HUES6 (cell line): Measurements from ENCODE around the gene PRKCA.
"Not testable (repeated sequence)": the region's sequence is repeated elsewhere in the genome, so short reads cannot be mapped to it uniquely, and the experiment has no call there.

ENCODE experiments used
- H3K27ac ChIP-seq: 2 replicates; pipeline ENCODE4 v1.7.0; 2013; ENCODE audit warnings: low read depth, mild to moderate bottlenecking, low read length, inconsistent platforms
- H3K27me3 ChIP-seq: 2 replicates; pipeline ENCODE4 v1.6.1; 2013; ENCODE audit warnings: low read length; ENCODE audit not compliant: control insufficient read depth, insufficient read depth
- H3K36me3 ChIP-seq: 2 replicates; pipeline ENCODE4 v1.6.1; 2013; ENCODE audit warnings: low read length; ENCODE audit not compliant: control insufficient read depth, insufficient read depth
- H3K4me1 ChIP-seq: 2 replicates; pipeline ENCODE4 v1.6.1; 2013; ENCODE audit warnings: low read length; ENCODE audit not compliant: control insufficient read depth, insufficient read depth
- H3K4me3 ChIP-seq: 2 replicates; pipeline ENCODE4 v1.5.1; 2013; ENCODE audit warnings: low read depth, low read length
- H3K9ac ChIP-seq: one replicate; pipeline ENCODE4 v1.6.1; 2013; ENCODE audit warnings: mild to moderate bottlenecking, low read length
- H3K9me3 ChIP-seq: 2 replicates; pipeline ENCODE4 v1.6.1; 2013; ENCODE audit warnings: low read depth, low read length; ENCODE audit not compliant: control insufficient read depth, insufficient read depth

The PRKCA gene

GRCh38 chr17:66446419-66446818 lies 144.0 kb downstream of the PRKCA start:
- H3K9ac ChIP-seq, result no peak overlapping the region
- peaks cover 29% of the 10 kb centered on the region for H3K4me1 ChIP-seq
- H3K36me3 ChIP-seq, result no peaks in the 10 kb centered on the region
- no peak overlapping the region for H3K4me3 ChIP-seq
- no peak overlapping the region for H3K27ac ChIP-seq
- H3K9me3 ChIP-seq, result no peaks in the 10 kb centered on the region
- H3K27me3 ChIP-seq, result no peaks in the 10 kb centered on the region

- Histone ChIP-seq H3K27ac (no peak overlapping the region), H3K9ac (no peak overlapping the region), H3K9me3 (no peaks in the 10 kb centered on the region), H3K4me1 (peaks cover 32% of the 10 kb centered on the region), H3K4me3 (no peak overlapping the region), H3K27me3 (no peaks in the 10 kb centered on the region), H3K36me3 (no peaks in the 10 kb centered on the region)
These were observed 144.7 kb downstream of the PRKCA start for GRCh38 chr17:66447159-66447558.

DNA sequence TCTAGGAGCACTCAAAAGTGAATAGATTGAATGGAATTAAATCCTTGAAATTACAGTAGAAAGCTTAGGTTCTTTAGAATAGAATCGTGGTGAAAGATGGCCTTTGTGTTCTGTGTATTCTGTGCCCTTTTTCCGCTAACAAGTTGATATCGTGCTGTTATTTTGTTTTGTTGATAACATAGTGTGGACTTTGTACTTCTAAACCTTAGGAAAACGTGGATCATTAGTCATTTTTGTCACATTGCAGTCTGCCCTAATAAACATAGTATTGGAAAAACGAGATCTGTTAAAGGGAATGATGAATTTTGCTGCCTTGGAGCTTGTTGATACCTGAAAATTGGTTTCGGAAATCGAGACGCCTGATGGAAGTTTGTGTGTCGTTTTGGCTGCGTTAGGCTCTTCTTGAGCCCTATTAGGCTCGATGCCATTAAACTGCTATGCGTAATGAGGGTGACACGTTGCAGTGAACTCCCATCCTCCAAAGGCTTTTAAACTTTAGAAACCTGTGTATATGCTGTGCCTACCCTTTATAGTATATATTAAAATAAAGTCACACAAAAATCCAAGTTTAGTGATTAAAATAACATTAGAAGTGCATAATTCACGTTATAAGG lies 145.7 kb downstream of the PRKCA start:
- peaks cover 32% of the 10 kb centered on the region for H3K4me1 ChIP-seq
- no peak overlapping the region for H3K27ac ChIP-seq
- H3K9ac ChIP-seq, result no peak overlapping the region
- no peaks in the 10 kb centered on the region for H3K9me3 ChIP-seq
- H3K4me3 ChIP-seq, result no peak overlapping the region
- no peaks in the 10 kb centered on the region for H3K27me3 ChIP-seq
- H3K36me3 ChIP-seq, result no peaks in the 10 kb centered on the region

- no peak overlapping the region for H3K4me3 ChIP-seq
- H3K4me1 ChIP-seq, result peaks cover 32% of the 10 kb centered on the region
- no peak overlapping the region for H3K9ac ChIP-seq
- H3K27me3 ChIP-seq, result no peaks in the 10 kb centered on the region
- no peaks in the 10 kb centered on the region for H3K36me3 ChIP-seq
- peak overlapping the region; percentile 5; the same call in 1 of the 2 replicates for H3K27ac ChIP-seq
- H3K9me3 ChIP-seq, result no peaks in the 10 kb centered on the region
These were observed 147.1 kb downstream of the PRKCA start for GRCh38 chr17:66449418-66449977.

DNA sequence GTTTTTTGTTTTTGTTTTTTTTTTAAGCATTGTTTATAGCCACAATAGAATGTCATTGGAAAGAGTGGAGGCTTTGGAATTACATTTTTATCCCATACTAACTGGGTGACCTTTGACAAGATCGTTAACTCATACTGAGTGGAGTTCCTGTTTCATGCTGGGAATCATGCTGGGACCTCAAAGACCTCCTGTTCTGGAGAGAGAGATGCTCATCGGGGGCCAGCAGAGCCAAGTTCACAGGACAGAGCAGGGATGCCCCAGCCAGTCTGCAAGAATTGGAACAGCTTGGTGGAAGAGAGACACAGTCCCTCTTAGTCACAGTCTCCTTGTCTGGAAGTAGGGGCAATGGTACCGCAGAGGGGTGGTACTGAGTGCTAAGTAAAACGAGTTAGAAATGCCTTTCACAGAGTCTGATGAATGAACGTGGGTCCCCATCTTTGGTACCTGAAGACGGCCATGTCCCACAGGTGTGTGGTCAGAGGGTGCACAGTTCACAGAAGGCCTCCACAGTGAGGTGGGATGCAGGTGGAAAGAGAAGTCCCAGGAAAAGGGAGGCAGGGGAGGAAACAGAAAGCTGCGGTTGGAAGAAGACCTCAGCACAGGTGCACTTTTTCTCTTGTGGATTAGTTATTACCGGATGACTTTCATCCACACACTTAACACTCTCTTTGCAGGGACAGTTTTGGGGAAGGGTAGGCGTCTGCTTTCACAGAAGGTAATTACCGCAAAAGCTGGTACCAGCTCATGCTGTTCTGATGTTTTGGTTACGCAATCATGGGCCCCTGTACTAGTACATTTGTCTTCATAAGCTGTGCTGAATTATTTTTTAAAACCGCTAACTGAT lies 147.8 kb downstream of the PRKCA start:
- Histone ChIP-seq H3K4me3 (no peak overlapping the region), H3K9ac (no peak overlapping the region), H3K27ac (no peak overlapping the region)

DNA sequence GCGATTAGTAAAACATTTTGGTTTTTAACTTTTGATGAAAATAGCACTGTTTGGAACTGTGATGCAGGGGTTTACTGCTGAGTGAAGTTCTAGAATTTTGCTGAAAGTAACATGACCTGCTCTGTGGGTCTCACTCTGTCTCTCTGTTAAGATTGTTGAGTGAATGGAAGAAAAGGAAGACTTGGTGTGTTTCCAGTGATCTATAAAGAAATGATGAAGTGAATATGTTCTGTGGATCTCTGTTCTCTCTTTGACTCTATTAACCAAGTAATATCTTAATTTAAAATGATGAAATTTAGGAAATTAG lies 148.4 kb downstream of the PRKCA start:
- no peak overlapping the region for H3K4me3 ChIP-seq
- no peaks in the 10 kb centered on the region for H3K36me3 ChIP-seq
- H3K9ac ChIP-seq, result no peak overlapping the region
- no peaks in the 10 kb centered on the region for H3K9me3 ChIP-seq
- H3K4me1 ChIP-seq, result peaks cover 32% of the 10 kb centered on the region
- no peak overlapping the region for H3K27ac ChIP-seq
- H3K27me3 ChIP-seq, result no peaks in the 10 kb centered on the region

More for the DNA sequence above, 147.8 kb downstream of the PRKCA start:
- Histone ChIP-seq H3K9me3 (no peaks in the 10 kb centered on the region), H3K4me1 (peaks cover 32% of the 10 kb centered on the region), H3K36me3 (no peaks in the 10 kb centered on the region), H3K27me3 (no peaks in the 10 kb centered on the region)

GRCh38 chr17:66451188-66452149 lies 149.1 kb downstream of the PRKCA start:
- H3K9me3 ChIP-seq, result no peaks in the 10 kb centered on the region
- H3K27ac ChIP-seq, result no peak overlapping the region
- no peaks in the 10 kb centered on the region for H3K27me3 ChIP-seq
- no peak overlapping the region for H3K9ac ChIP-seq
- H3K36me3 ChIP-seq, result no peaks in the 10 kb centered on the region
- H3K4me1 ChIP-seq, result peaks cover 32% of the 10 kb centered on the region
- no peak overlapping the region for H3K4me3 ChIP-seq

- Histone ChIP-seq H3K4me3 (no peak overlapping the region), H3K9me3 (no peaks in the 10 kb centered on the region), H3K9ac (no peak overlapping the region), H3K36me3 (no peaks in the 10 kb centered on the region), H3K27me3 (no peaks in the 10 kb centered on the region), H3K4me1 (peaks cover 10% of the 10 kb centered on the region), H3K27ac (no peak overlapping the region)
These were observed 152.6 kb downstream of the PRKCA start for GRCh38 chr17:66455060-66455459.

- H3K4me1 ChIP-seq, H3K27ac ChIP-seq, H3K27me3 ChIP-seq, H3K9me3 ChIP-seq, H3K9ac ChIP-seq, H3K36me3 ChIP-seq, H3K4me3 ChIP-seq: not testable (repeated sequence)
These were observed 155.1 kb downstream of the PRKCA start for GRCh38 chr17:66457499-66457898.

GRCh38 chr17:66458782-66459181 lies 156.4 kb downstream of the PRKCA start:
- Histone ChIP-seq H3K4me3 (no peak overlapping the region), H3K4me1 (peaks cover 4% of the 10 kb centered on the region; the same call in 1 of the 2 replicates), H3K9me3 (no peaks in the 10 kb centered on the region), H3K27ac (no peak overlapping the region), H3K9ac (no peak overlapping the region), H3K27me3 (no peaks in the 10 kb centered on the region), H3K36me3 (no peaks in the 10 kb centered on the region)
